Measurements from ENCODE around the gene CYP26C1.

The CYP26C1 gene

GRCh38 chr10:93059975-93060886, at the start of gene CYP26C1:
Gene CYP26C1, plus strand, starts transcription at chr10:93060798. Its CDS starts 466 bp downstream, at chr10:93061264.
- DNase-seq (ENCODE audit: low spot score), result no peak

DNA sequence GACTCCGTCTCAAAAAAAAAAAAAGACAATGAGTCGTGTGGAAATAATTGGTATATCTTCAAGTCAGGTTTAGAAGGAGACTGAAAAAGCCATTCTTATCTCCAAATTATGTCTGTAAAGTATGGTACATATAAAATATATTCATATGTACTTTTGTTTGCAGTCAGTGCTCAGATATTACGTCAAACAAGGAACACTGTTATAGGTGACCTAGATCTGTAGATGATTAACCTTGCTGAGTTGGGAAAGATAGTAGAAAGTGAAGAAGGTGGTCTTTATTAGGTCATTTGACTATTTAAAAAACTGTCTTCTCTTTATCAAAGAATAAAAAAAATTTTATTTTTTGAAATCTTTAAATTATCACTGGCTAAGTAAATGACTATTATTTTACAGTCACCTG, 44.9 kb upstream of the CYP26C1 start:
- no peak for DNase-seq (ENCODE audit: low spot score)

DNA sequence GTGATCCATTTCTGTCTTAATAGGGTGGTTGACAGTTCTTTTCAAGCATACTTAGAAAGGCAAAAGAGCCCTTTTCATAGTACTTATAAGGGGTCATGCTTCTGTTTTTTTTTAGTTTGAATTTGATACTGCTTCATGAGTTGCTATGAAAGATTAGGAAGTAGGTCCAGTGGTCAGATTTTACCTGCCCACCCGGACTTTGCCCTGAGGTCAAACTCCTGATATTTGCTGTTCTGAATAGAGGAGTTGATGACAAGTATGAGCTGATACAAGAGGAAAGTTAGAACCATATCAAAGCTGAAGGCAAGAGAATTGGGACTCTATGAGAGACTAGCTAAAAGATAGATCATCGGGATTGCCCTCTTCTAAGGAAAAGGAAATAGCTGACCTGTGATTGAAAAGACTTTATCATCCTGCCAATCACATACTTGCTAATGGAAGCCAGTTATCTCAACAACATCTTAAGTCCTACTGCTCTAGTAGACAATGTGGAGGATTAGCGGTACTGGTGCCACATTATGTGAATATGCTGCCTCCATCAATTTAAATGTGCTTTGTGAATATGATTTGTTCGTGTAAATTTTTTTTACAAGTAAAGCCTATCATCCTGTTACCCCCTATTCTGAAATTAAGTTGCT, 37.5 kb upstream of the CYP26C1 start:
- no peak for DNase-seq (ENCODE audit: low spot score)

GRCh38 chr10:93026072-93026471, 34.5 kb upstream of the CYP26C1 start:
- DNase-seq (ENCODE audit: low spot score), result no peak

GRCh38 chr10:93027508-93027907, 33.1 kb upstream of the CYP26C1 start:
- DNase-seq (ENCODE audit: low spot score), result no peak

DNA sequence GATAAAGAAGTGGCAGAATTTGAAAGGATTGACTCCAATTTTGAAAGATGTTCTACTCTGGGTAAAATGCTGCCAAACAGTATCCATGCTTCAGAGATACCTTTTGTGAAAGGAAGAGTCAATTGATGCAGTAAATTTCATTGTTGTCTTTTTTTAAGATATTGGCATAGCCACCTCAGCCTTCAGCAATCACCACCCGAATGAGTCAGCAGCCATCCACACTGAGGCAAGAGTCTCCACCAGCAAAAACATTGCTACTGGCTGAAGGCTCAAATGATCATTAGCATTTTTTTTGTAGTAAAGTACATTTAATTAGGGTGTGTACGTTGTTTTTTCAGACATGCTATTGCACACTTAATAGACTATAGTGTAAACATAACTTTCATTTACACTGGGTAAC, 31.7 kb upstream of the CYP26C1 start:
- DNase-seq (ENCODE audit: low spot score), result peak; percentile 15

DNA sequence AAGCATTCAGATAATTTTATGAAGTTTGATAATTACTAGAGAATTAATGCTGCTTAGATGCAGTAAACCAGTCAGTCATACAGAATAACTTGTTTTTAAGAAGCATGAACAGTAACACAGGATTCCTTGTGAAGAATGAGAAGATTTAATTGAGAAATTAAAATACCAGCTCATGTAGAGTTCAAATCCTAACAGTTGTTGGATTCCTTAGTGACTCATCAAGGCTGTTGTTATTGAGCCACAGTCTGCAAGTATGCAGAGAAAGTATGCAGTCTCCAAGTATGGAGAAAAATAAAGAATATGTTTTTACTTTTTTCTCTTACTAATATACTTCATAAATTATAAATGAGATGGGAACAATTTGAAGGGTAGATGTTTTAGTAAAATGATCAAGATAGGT, 30.2 kb upstream of the CYP26C1 start:
- peak; percentile 67 for DNase-seq (ENCODE audit: low spot score)

DNA sequence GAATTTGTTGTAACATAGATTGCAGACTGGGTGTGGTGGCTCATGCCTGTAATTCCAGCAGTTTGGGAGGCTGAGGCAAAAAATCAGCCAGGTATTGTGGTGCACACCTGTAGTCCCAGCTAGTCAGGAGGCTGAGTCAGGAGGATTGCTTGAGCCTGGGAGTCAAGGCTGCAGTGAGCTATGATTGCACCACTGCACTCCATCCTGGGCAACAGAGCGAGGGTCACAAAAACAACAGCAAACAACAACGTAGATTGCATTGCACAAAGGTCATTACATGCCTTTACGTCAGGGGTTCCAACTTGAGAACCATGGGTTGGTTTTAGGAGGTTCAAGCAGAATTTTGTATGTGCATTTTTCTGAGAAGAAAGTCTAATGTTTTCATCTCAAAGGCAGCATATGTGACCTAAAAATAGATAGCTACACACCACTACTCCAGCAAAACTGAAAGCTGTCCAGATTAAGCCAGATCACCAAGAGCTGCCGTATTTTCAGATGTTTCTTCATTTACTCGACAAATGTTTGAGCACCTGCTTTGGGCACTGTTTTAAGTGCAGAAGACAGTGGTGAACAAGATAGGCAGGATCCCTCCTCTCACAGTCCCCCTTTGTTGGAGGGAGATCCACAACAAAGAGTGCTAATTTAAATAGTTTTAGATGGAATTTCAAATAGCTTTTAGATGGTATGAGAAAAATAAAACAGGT, 28.3 kb upstream of the CYP26C1 start:
- DNase-seq (ENCODE audit: low spot score), result no peak

DNA sequence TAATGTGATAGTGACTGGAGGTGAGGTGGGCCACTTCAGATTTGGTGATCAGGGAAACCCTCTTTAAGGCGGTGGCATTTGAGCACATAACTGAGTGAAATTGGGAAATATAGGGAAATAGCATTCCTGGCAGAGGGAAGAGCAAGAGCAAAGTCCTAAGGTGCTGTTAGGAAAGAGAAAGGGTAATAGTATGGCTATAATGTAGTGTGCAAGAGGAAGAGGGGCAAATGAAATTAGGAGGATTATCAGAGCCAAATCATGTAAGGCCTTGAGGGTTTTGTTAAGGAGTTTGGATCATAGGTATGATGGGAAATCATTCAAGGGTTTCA, 27.8 kb upstream of the CYP26C1 start:
- DNase-seq (ENCODE audit: low spot score), result no peak

- no peak for DNase-seq (ENCODE audit: low spot score)
These were observed 26.2 kb upstream of the CYP26C1 start for GRCh38 chr10:93034426-93034825.

- DNase-seq (ENCODE audit: low spot score), result no peak
These were observed 21.5 kb upstream of the CYP26C1 start for GRCh38 chr10:93039110-93039509.

GRCh38 chr10:93039721-93040120, 20.9 kb upstream of the CYP26C1 start:
- peak; percentile 43 for DNase-seq (ENCODE audit: low spot score)

DNA sequence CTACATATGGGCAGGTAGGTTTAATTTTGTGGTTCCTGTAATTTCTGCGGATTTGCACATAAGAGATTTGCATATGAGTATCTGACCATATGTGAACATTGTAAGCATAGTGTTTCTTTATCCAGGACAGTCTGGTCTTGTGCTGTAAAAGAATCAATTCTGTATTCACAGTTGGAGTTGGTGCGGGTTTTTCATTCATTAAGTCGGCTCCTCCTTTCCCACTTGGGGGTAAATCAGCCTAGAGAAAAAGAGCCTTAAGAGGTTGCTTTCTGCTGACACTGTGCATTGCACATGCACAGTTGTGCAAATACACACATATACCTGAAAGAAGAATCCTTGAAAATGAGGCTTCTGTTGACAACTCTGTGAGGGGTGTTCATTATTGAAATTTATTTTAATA, 6.1 kb upstream of the CYP26C1 start:
- no peak for DNase-seq (ENCODE audit: low spot score)

DNA sequence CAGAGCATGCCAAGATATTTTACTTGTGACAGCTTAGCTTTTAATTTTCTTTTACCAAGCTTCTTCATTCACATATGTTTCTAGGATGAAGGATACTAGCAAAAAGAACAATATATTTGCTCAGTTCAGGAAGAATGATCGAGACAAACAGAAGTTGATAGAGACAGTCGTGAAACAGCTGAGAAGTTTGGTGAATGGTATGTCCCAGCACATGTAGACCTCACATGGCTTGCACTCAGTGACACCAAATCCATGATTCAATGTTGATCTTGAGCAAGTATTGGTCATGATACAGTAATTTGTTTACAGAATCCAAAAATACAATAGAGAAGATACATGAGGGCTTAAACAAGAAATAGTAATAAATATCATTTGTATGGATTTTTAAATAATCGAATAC, 2.5 kb upstream of the CYP26C1 start:
- DNase-seq (ENCODE audit: low spot score), result peak; percentile 29

DNA sequence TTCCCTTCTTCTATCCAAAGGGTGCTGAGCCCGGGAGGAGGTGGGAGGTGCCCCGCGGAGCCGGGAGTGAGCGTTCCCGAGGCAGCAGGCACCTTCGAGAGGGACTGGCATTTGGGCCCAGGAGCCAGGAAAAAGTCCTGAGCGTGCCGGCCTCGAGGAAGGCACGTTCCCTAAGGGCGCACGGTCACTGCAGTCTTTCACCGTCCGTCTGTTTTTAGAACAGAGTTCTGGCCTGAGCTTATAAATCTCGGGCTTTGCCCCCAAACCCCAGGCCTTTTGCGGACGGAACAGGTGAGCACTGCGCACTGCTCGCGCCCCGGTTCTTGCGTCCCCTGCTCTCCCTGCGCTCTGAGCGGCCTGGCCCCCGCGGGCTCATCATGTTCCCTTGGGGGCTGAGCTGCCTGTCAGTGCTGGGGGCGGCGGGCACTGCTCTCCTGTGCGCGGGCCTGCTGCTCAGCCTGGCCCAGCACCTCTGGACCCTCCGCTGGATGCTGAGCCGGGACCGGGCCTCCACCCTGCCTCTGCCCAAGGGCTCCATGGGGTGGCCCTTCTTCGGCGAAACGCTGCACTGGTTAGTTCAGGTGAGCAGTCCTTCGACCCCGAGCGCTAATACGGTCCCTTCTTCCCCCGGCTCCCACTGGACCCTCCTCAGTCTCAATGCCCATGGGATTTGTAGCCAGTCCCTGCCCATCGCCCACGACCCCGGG, 442 bp downstream of the CYP26C1 start:
- peak; percentile 16 for DNase-seq (ENCODE audit: low spot score)

- DNase-seq (ENCODE audit: low spot score), result peak; percentile 42
These were observed 1.3 kb downstream of the CYP26C1 start for GRCh38 chr10:93061594-93062513.

DNA sequence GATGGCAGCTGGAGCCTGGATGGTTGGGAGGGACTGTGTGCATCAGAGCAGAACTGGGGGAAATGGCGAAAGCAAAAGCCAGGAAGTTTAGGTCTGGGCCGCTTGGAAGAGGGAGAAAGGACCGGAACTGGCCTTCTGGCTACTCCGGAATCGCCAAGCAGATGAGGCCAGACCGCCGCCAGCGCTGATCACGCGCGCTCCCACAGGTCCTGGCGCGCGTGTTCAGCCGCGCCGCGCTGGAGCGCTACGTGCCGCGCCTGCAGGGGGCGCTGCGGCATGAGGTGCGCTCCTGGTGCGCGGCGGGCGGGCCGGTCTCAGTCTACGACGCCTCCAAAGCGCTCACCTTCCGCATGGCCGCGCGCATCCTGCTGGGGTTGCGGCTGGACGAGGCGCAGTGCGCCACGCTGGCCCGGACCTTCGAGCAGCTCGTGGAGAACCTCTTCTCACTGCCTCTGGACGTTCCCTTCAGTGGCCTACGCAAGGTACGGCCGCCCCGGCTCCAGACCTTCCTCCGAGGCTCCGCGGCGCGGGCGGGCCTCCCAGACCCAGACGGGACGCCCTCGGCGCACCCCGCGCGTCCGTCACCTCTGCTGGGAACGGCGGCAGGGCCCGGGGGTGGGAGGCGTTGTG, 2.0 kb downstream of the CYP26C1 start:
- DNase-seq (ENCODE audit: low spot score), result peak; percentile 87

- peak; percentile 32 for DNase-seq (ENCODE audit: low spot score)
These were observed 2.8 kb downstream of the CYP26C1 start for GRCh38 chr10:93063144-93063976.

DNA sequence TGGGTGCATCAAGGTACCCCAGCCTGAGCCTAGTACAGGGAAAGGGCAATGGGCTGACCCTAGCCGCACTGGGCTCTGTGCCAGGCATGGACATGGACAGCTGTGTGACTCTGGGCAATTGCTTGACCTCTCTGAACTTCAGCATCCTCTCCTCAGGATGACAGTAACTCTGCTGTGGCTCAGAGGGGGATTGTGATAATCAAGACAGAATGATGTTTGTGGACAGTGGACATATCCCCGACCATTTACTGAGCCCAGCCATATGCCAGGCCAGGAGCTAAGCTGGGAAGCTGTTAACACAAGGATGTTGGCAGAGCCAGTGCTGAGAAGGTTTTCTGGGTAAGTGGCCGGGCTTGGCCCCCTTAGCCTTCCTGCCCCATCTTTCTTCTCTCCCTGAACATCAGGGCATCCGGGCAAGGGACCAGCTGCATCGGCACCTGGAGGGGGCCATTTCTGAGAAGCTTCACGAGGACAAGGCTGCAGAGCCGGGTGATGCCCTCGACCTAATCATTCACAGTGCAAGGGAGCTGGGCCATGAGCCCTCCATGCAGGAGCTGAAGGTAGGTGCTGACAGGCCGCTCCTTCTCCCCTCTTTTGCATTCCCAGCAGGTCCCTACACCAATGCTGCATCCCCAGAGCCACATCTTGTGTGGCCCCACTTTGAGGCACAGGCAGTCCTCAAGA, 3.5 kb downstream of the CYP26C1 start:
- no peak for DNase-seq (ENCODE audit: low spot score)
